Gastrocnemius medialis (tissue), 4 donors: ENCODE measurements around the gene GSTM5.

Experiments
- CTCF ChIP-seq, 5 experiments: fragments of 450-650 bp in 3 of 5; fragments of 200-600 bp in 2 of 5; sonication (generic) in 2 of 5; IDR thresholded peaks in 4 of 5; conservative IDR thresholded peaks in 1 of 5; 1 replicate in 4 of 5; 2 replicates in 1 of 5; pipeline ENCODE4 v1.5.1; 2016 to 2019; ENCODE audit warnings: antibody characterized with exemption in 5 of 5, mild to moderate bottlenecking in 3 of 5, moderate library complexity in 3 of 5
- POLR2A ChIP-seq, 2 donors: fragments of 450-650 bp; IDR thresholded peaks; one replicate each; pipeline ENCODE4 v1.6.1; 2017; ENCODE audit warnings: antibody characterized with exemption in 2 of 2, mild to moderate bottlenecking in 2 of 2, moderate library complexity in 2 of 2

DNA sequence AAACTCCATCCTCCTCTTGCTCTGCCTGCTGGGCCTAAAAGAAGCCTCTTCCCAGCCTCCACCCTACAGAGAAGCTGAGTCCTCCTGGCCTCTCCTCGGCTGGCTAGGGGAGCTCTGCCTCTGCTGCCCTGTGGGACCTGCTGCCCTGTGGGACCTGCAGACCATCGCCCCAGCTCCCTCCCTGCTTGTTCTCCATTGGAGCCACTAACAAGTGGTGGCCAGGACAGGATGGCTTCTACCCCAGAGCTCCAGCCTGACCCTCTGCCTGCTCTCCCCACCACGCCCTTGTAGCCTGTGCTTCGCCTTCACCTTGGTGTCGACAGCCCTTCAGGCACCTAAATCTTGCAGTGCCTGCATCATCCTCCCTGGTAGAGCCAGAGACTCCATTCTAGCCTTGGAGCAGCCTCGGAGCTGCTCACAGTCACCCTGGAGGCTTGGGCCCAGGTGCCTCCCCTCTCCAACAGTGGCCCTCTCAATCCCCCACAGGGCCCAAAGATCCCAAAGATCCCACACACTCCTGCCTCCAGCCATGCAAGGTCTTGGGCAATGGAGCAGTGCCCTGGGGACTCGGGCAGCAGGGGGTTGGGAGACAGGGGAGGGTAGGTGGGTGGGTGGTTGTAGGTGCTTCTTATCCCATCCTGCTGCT, 48.7 kb downstream of the GSTM5 start:
- TF ChIP-seq CTCF (IDR thresholded peaks at IDR 0.05 in 4 of 5, conservative IDR thresholded peaks at IDR 0.05 in 1 of 5) (no peak), POLR2A (IDR thresholded peaks at IDR 0.05) (no peak)
